HTR-8/SVneo (cell line): Measurements from ENCODE around the gene TLE1.
"Not testable (repeated sequence)": the region's sequence is repeated elsewhere in the genome, so short reads cannot be mapped to it uniquely, and the experiment has no call there.

Experiments used
- DNase-seq: peaks from one replicate; pipeline ENCODE4 v3.0.0; 2011; ENCODE audit warnings: low spot score, mixed read lengths; ENCODE audit not compliant: insufficient read length
- FAIRE-seq: peaks from 2 replicates; lab custom pipeline; 2011; peaks lifted over from hg19 to GRCh38; lab: Jason Lieb, UNC

Gene TLE1

GRCh38 chr9:81689343-81690175, at the start of gene TLE1:
TSS of gene TLE1 (minus strand) at chr9:81689547. CDS start at chr9:81688240, 1,307 bp downstream.
- DNase-seq (peak; percentile 94), FAIRE-seq (peak; percentile 86)

GRCh38 chr9:81737871-81738507, 48.6 kb upstream of the TLE1 start:
- no peak for FAIRE-seq

GRCh38 chr9:81730498-81730897, 41.2 kb upstream of the TLE1 start:
- DNase-seq, FAIRE-seq: not testable (repeated sequence)

More at GRCh38 chr9:81737871-81738507, 48.6 kb upstream of the TLE1 start:
- peak; percentile 27 for DNase-seq

GRCh38 chr9:81729135-81729534, 39.8 kb upstream of the TLE1 start:
- DNase-seq (no peak), FAIRE-seq (no peak)

GRCh38 chr9:81724242-81724889, 35.0 kb upstream of the TLE1 start:
- no peak for FAIRE-seq
- DNase-seq: peak; percentile 17

GRCh38 chr9:81722277-81722676, 32.9 kb upstream of the TLE1 start:
- no peak for DNase-seq
- no peak for FAIRE-seq

- DNase-seq (no peak), FAIRE-seq (no peak)
Measured at GRCh38 chr9:81720450-81721086, 31.2 kb upstream of the TLE1 start.

- FAIRE-seq (no peak), DNase-seq (no peak)
Measured at GRCh38 chr9:81719972-81720371, 30.6 kb upstream of the TLE1 start.

- no peak for FAIRE-seq
Measured at GRCh38 chr9:81718244-81718643, 28.9 kb upstream of the TLE1 start.

GRCh38 chr9:81717747-81718077, 28.4 kb upstream of the TLE1 start:
- no peak for DNase-seq
- FAIRE-seq: no peak

More at GRCh38 chr9:81718244-81718643, 28.9 kb upstream of the TLE1 start:
- no peak for DNase-seq

- DNase-seq: no peak
Measured at GRCh38 chr9:81717061-81717746, 27.9 kb upstream of the TLE1 start.

GRCh38 chr9:81716409-81716808, 27.1 kb upstream of the TLE1 start:
- DNase-seq (no peak), FAIRE-seq (no peak)

More at GRCh38 chr9:81717061-81717746, 27.9 kb upstream of the TLE1 start:
- FAIRE-seq: no peak

- FAIRE-seq: no peak
- DNase-seq: no peak
Measured at GRCh38 chr9:81705578-81705977, 16.2 kb upstream of the TLE1 start.

- no peak for DNase-seq
- FAIRE-seq: no peak
Measured at GRCh38 chr9:81694541-81694940, 5.2 kb upstream of the TLE1 start.

GRCh38 chr9:81693671-81694378, 4.5 kb upstream of the TLE1 start:
- DNase-seq: no peak
- no peak for FAIRE-seq

- DNase-seq: peak; percentile 13
- FAIRE-seq: no peak
Measured at GRCh38 chr9:81690251-81690851, 1.0 kb upstream of the TLE1 start.

- not testable (repeated sequence) for FAIRE-seq, DNase-seq
Measured at GRCh38 chr9:81689093-81689342, 329 bp downstream of the TLE1 start.

GRCh38 chr9:81688262-81689092, 870 bp downstream of the TLE1 start:
- DNase-seq, FAIRE-seq: not testable (repeated sequence)
